Measurements from ENCODE around the gene A4GNT.
"Not testable (repeated sequence)": the region's sequence is repeated elsewhere in the genome, so short reads cannot be mapped to it uniquely, and the experiment has no call there.

Gene A4GNT

GRCh38 chr3:138112362-138112761 is 19.8 kb downstream of the A4GNT start:
- no peak for TF ChIP-seq CTCF (conservative IDR thresholded peaks at IDR 0.05; ENCODE audit: control insufficient read depth, insufficient read depth, low read depth, low read length)
- DNase-seq (ENCODE audit: low read depth), result peak; percentile 49
- no peak overlapping the region for H3K4me3 ChIP-seq (ENCODE audit: control insufficient read depth, low read depth, low read length)

GRCh38 chr3:138105598-138105997 is 26.6 kb downstream of the A4GNT start:
- no peak for TF ChIP-seq CTCF (conservative IDR thresholded peaks at IDR 0.05; ENCODE audit: control insufficient read depth, insufficient read depth, low read depth, low read length)
- H3K4me3 ChIP-seq (ENCODE audit: control insufficient read depth, low read depth, low read length), result no peak overlapping the region
- no peak for DNase-seq (ENCODE audit: low read depth)

GRCh38 chr3:138103466-138103865 is 28.7 kb downstream of the A4GNT start:
- no peak overlapping the region for H3K4me3 ChIP-seq (ENCODE audit: control insufficient read depth, low read depth, low read length)
- no peak for TF ChIP-seq CTCF (conservative IDR thresholded peaks at IDR 0.05; ENCODE audit: control insufficient read depth, insufficient read depth, low read depth, low read length)
- DNase-seq (ENCODE audit: low read depth), result no peak

GRCh38 chr3:138101351-138101940 is 30.7 kb downstream of the A4GNT start:
- DNase-seq (ENCODE audit: low read depth); H3K4me3 ChIP-seq (ENCODE audit: control insufficient read depth, low read depth, low read length): not testable (repeated sequence)

GRCh38 chr3:138099417-138099816 is 32.8 kb downstream of the A4GNT start:
- no peak overlapping the region for H3K4me3 ChIP-seq (ENCODE audit: control insufficient read depth, low read depth, low read length)
- no peak for DNase-seq (ENCODE audit: low read depth)
- TF ChIP-seq CTCF (conservative IDR thresholded peaks at IDR 0.05; ENCODE audit: control insufficient read depth, insufficient read depth, low read depth, low read length), result no peak

- TF ChIP-seq CTCF (conservative IDR thresholded peaks at IDR 0.05; ENCODE audit: control insufficient read depth, insufficient read depth, low read depth, low read length), result peak; percentile 48
- DNase-seq (ENCODE audit: low read depth), result no peak
- no peak overlapping the region for H3K4me3 ChIP-seq (ENCODE audit: control insufficient read depth, low read depth, low read length)
Observed at GRCh38 chr3:138097192-138098172, 34.7 kb downstream of the A4GNT start.

- no peak for TF ChIP-seq CTCF (conservative IDR thresholded peaks at IDR 0.05; ENCODE audit: control insufficient read depth, insufficient read depth, low read depth, low read length)
Observed at GRCh38 chr3:138093721-138094120, 38.5 kb downstream of the A4GNT start.

More at GRCh38 chr3:138093721-138094120, 38.5 kb downstream of the A4GNT start:
- DNase-seq (ENCODE audit: low read depth), result no peak
- H3K4me3 ChIP-seq (ENCODE audit: control insufficient read depth, low read depth, low read length), result no peak overlapping the region
